Measurements from ENCODE around the gene MLLT6.

MLLT6 gene

GRCh38 chr17:38703742-38704605 lies 1.1 kb upstream of the MLLT6 start:
- H3K9ac ChIP-seq (ENCODE audit: low read length): peak overlapping the region; percentile 93
- H3K27ac ChIP-seq (ENCODE audit: low read length): peak overlapping the region; percentile 98

GRCh38 chr17:38705523-38705802 lies 390 bp downstream of the MLLT6 start:
- Histone ChIP-seq H3K9ac (ENCODE audit: low read length) (peak overlapping the region; percentile 35; the same call in 1 of the 2 replicates), H4K20me1 (ENCODE audit: insufficient read depth, low read length) (no peaks in the 10 kb centered on the region), H3K27me3 (replicated peaks; ENCODE audit: insufficient read depth, low read length) (no peaks in the 10 kb centered on the region), H3K36me3 (replicated peaks; ENCODE audit: insufficient read depth, low read length) (0 out of 2 replicates have a peak, but pooled peaks cover 5% of the 10 kb centered on the region), H2AFZ (ENCODE audit: low read length) (no peak overlapping the region), H3K27ac (ENCODE audit: low read length) (no peak overlapping the region), H3K9me3 (replicated peaks; ENCODE audit: insufficient read depth, low read length) (no peaks in the 10 kb centered on the region), H3K4me3 (ENCODE audit: low read length) (peak overlapping the region; percentile 86; the same call in 1 of the 2 replicates), H3K4me1 (ENCODE audit: low read length) (peaks cover 15% of the 10 kb centered on the region), H3K9me2 (replicated peaks; ENCODE audit: insufficient read depth, low read length) (no peaks in the 10 kb centered on the region), H3K4me2 (ENCODE audit: low read depth, low read length) (no peak overlapping the region), H3F3A (ENCODE audit: insufficient read depth, low read length) (peaks cover 46% of the 10 kb centered on the region), H3K79me2 (ENCODE audit: low read length) (peaks cover 61% of the 10 kb centered on the region)
- no peak for DNase-seq
- no peak for TF ChIP-seq EZH2 (optimal IDR thresholded peaks at IDR 0.05; ENCODE audit: low read depth, low read length)
- TF ChIP-seq EZH2phosphoT487 (IDR thresholded peaks at IDR 0.05; ENCODE audit: low read length): no peak
- TF ChIP-seq CTCF (IDR thresholded peaks at IDR 0.05; ENCODE audit: low read length): no peak

More at GRCh38 chr17:38703742-38704605, 1.1 kb upstream of the MLLT6 start:
- 0 out of 2 replicates have a peak, but pooled peaks cover 5% of the 10 kb centered on the region for H3K36me3 ChIP-seq (replicated peaks; ENCODE audit: insufficient read depth, low read length)
- H4K20me1 ChIP-seq (ENCODE audit: insufficient read depth, low read length): no peaks in the 10 kb centered on the region
- peak overlapping the region; percentile 86 for H3K4me3 ChIP-seq (ENCODE audit: low read length)
- H2AFZ ChIP-seq (ENCODE audit: low read length): peak overlapping the region; percentile 61
- H3K27me3 ChIP-seq (replicated peaks; ENCODE audit: insufficient read depth, low read length): no peaks in the 10 kb centered on the region
- no peaks in the 10 kb centered on the region for H3K9me3 ChIP-seq (replicated peaks; ENCODE audit: insufficient read depth, low read length)
- peaks cover 20% of the 10 kb centered on the region for H3K4me1 ChIP-seq (ENCODE audit: low read length)
- TF ChIP-seq EZH2 (optimal IDR thresholded peaks at IDR 0.05; ENCODE audit: low read depth, low read length) (no peak), CTCF (IDR thresholded peaks at IDR 0.05; ENCODE audit: low read length) (no peak), EZH2phosphoT487 (IDR thresholded peaks at IDR 0.05; ENCODE audit: low read length) (no peak)
- no peaks in the 10 kb centered on the region for H3K9me2 ChIP-seq (replicated peaks; ENCODE audit: insufficient read depth, low read length)
- H3F3A ChIP-seq (ENCODE audit: insufficient read depth, low read length): peaks cover 50% of the 10 kb centered on the region
- peaks cover 46% of the 10 kb centered on the region for H3K79me2 ChIP-seq (ENCODE audit: low read length)
- DNase-seq: peak; percentile 94
- peak overlapping the region; percentile 89 for H3K4me2 ChIP-seq (ENCODE audit: low read depth, low read length)

DNA sequence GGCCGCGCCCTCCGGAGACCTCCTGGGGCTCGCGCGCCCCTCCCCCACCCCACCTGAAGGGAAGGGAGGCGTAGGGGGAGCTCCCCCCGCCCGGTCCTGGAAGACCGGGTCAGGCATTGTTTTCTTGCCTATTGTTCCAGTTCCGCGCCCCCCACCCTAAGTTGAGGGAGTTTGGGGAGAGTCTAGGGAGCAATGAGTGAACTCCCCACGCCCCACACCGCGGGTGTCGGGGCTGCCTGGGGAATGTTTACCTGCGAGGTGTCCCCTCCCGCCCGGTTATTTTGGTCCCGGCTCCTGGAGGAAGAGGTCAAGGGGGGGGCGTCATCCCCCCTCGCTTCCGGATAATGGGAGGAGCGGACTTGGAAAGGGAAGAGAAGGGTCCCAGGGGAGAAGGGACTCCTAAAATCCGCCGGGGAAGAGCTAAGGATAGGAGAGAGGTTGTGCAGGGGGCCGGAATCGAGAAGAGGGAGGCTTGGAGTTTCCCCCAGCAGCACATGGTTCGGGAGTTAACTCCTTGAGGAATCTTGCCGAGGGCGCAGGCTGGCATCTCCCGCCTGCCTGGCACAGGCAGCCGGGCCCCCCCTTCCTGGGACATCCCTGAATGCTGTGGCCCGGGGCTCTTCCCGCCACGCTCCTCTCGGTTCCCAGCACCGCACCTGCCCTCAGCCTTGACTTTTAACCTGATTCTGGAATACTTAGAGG lies 881 bp downstream of the MLLT6 start:
- Histone ChIP-seq H3K27ac (ENCODE audit: low read length) (peak overlapping the region; percentile 20; the same call in 1 of the 2 replicates), H3K9me2 (replicated peaks; ENCODE audit: insufficient read depth, low read length) (no peaks in the 10 kb centered on the region), H4K20me1 (ENCODE audit: insufficient read depth, low read length) (no peaks in the 10 kb centered on the region), H2AFZ (ENCODE audit: low read length) (0 out of 2 replicates have a peak overlapping the region, but pooled peaks have one; percentile 30), H3K4me2 (ENCODE audit: low read depth, low read length) (peak overlapping the region; percentile 77), H3K9me3 (replicated peaks; ENCODE audit: insufficient read depth, low read length) (no peaks in the 10 kb centered on the region), H3K4me1 (ENCODE audit: low read length) (peaks cover 13% of the 10 kb centered on the region), H3K4me3 (ENCODE audit: low read length) (peak overlapping the region; percentile 86), H3K79me2 (ENCODE audit: low read length) (peaks cover 65% of the 10 kb centered on the region), H3K27me3 (replicated peaks; ENCODE audit: insufficient read depth, low read length) (no peaks in the 10 kb centered on the region), H3F3A (ENCODE audit: insufficient read depth, low read length) (peaks cover 42% of the 10 kb centered on the region), H3K36me3 (replicated peaks; ENCODE audit: insufficient read depth, low read length) (0 out of 2 replicates have a peak, but pooled peaks cover 5% of the 10 kb centered on the region), H3K9ac (ENCODE audit: low read length) (peak overlapping the region; percentile 68)
- peak; percentile 9 for DNase-seq
- TF ChIP-seq CTCF (IDR thresholded peaks at IDR 0.05; ENCODE audit: low read length): no peak
- TF ChIP-seq EZH2phosphoT487 (IDR thresholded peaks at IDR 0.05; ENCODE audit: low read length): no peak
- no peak for TF ChIP-seq EZH2 (optimal IDR thresholded peaks at IDR 0.05; ENCODE audit: low read depth, low read length)
